ENCODE measurements around the gene GNG7.
"Not testable (repeated sequence)": the region's sequence is repeated elsewhere in the genome, so short reads cannot be mapped to it uniquely, and the experiment has no call there.

Gene GNG7

GRCh38 chr19:2711172-2711874, 8.8 kb upstream of the GNG7 start:
- no peak for DNase-seq

- DNase-seq, result no peak
Observed at GRCh38 chr19:2706251-2706650, 3.8 kb upstream of the GNG7 start.

GRCh38 chr19:2703691-2704216, 1.3 kb upstream of the GNG7 start:
- no peak for DNase-seq

GRCh38 chr19:2703077-2703437, 563 bp upstream of the GNG7 start:
- DNase-seq, result no peak

GRCh38 chr19:2701361-2702169, 929 bp downstream of the GNG7 start:
- no peak for DNase-seq

- no peak for DNase-seq
Observed at GRCh38 chr19:2700660-2701360, 1.7 kb downstream of the GNG7 start.

GRCh38 chr19:2699413-2700140, 2.9 kb downstream of the GNG7 start:
- DNase-seq, result no peak

- no peak for DNase-seq
Observed at GRCh38 chr19:2694196-2694595, 8.3 kb downstream of the GNG7 start.

- no peak for DNase-seq
Observed at GRCh38 chr19:2693492-2694160, 8.9 kb downstream of the GNG7 start.

GRCh38 chr19:2691951-2692350, 10.5 kb downstream of the GNG7 start:
- no peak for DNase-seq

GRCh38 chr19:2690856-2691255, 11.6 kb downstream of the GNG7 start:
- no peak for DNase-seq

- DNase-seq, result no peak
Observed at GRCh38 chr19:2686360-2686759, 16.1 kb downstream of the GNG7 start.

- DNase-seq, result no peak
Observed at GRCh38 chr19:2685204-2685704, 17.2 kb downstream of the GNG7 start.

- DNase-seq, result no peak
Observed at GRCh38 chr19:2683430-2684003, 19.0 kb downstream of the GNG7 start.

GRCh38 chr19:2680808-2681207, 21.7 kb downstream of the GNG7 start:
- DNase-seq, result no peak

GRCh38 chr19:2679439-2679838, 23.1 kb downstream of the GNG7 start:
- no peak for DNase-seq

- not testable (repeated sequence) for DNase-seq
Observed at GRCh38 chr19:2678948-2679347, 23.5 kb downstream of the GNG7 start.

GRCh38 chr19:2678044-2678671, 24.3 kb downstream of the GNG7 start:
- DNase-seq, result no peak

- no peak for DNase-seq
Observed at GRCh38 chr19:2676823-2677222, 25.7 kb downstream of the GNG7 start.

- no peak for DNase-seq
Observed at GRCh38 chr19:2675892-2676291, 26.6 kb downstream of the GNG7 start.

- no peak for DNase-seq
Observed at GRCh38 chr19:2670217-2670616, 32.3 kb downstream of the GNG7 start.

Data from right hindlimb (tissue), 1 donor.